HFFc6 (cell line): ENCODE data around the gene ARHGEF37. TPM values are rescaled to one million over a fixed set of nuclear protein-coding genes. Genes with fewer than 3 reads are reported as not detected.
A peak's percentile ranks its signal among the peaks of the same experiment; 100 is the strongest.

Experiments used
- DNase-seq: peaks from one replicate; pipeline ENCODE4 v3.0.0-alpha.2; 2018
- H3K27ac Mint-ChIP-seq: 2 replicates; pipeline ENCODE4 v1.8.0; 2020; ENCODE audit warnings: mild to moderate bottlenecking, mixed read lengths
- H3K27me3 Mint-ChIP-seq: 2 replicates; pipeline ENCODE4 v1.8.0; 2021; ENCODE audit warnings: mild to moderate bottlenecking, moderate library complexity, mixed read lengths; ENCODE audit not compliant: insufficient read depth
- H3K36me3 Mint-ChIP-seq: 2 replicates; pipeline ENCODE4 v1.8.0; 2021; ENCODE audit warnings: low read depth, mixed read lengths
- H3K4me1 Mint-ChIP-seq: 2 replicates; pipeline ENCODE4 v1.8.0; 2020; ENCODE audit warnings: low read depth, mixed read lengths
- H3K4me3 Mint-ChIP-seq: 2 replicates; pipeline ENCODE4 v1.8.0; 2020; ENCODE audit warnings: mild to moderate bottlenecking, moderate library complexity, mixed read lengths
- H3K9me3 Mint-ChIP-seq: 2 replicates; pipeline ENCODE4 v1.8.0; 2020; ENCODE audit warnings: mild to moderate bottlenecking, mixed read lengths
- CTCF ChIP-seq: fragments of 200-600 bp; sonication (generic); IDR thresholded peaks from 2 replicates; pipeline ENCODE4 v1.5.0; 2021; ENCODE audit warnings: antibody characterized with exemption, mild to moderate bottlenecking
- total RNA-seq, 6 experiments: library from RNA; stranded (reverse); fragmentation: NEBNext Ultra II Directional; extraction: Animal tissue kit (Norgen Biotek cat#: 25700); gene quantifications; 2 replicates in 1 of 6; 3 replicates in 5 of 6; pipeline ENCODE4 v1.2.3, GENCODE V29; 2021

The ARHGEF37 gene
- total RNA-seq, 6 experiments from 2014 or later: 0.31 to 0.81 (median 0.38) TPM

DNA sequence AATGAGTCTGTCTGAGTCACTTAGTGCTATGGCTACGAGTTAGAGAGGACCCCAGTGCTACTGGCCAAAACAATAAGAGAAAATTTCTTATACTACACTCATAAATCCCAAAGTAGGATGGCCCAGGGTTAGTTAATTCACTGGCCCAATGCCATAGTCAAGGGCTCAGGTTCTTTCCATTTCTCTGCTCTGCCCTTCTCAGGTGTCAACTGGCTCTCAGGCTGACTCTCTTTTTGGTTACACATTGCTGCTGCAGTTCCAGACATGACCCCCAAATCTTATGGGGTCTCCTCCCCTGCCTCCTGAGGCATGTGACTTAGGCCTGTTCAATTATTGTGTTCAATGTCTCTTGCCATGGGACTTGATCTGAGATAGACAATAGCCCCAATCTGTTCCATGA, 70.4 kb downstream of the ARHGEF37 start:
- Mint-ChIP-seq H3K4me3 (no peak overlapping the region), H3K4me1 (no peaks in the 10 kb centered on the region), H3K36me3 (0 out of 2 replicates have a peak, but pooled peaks cover under 1% of the 10 kb centered on the region), H3K27ac (no peak overlapping the region), H3K9me3 (peaks cover 3% of the 10 kb centered on the region), H3K27me3 (peaks cover 3% of the 10 kb centered on the region)
- TF ChIP-seq CTCF: no peak
- DNase-seq: no peak

GRCh38 chr5:149652697-149653096, 71.4 kb downstream of the ARHGEF37 start:
- Mint-ChIP-seq H3K4me1 (no peaks in the 10 kb centered on the region), H3K27ac (no peak overlapping the region), H3K4me3 (no peak overlapping the region), H3K36me3 (peaks cover 4% of the 10 kb centered on the region; the same call in 1 of the 2 replicates), H3K27me3 (peaks cover 6% of the 10 kb centered on the region), H3K9me3 (peaks cover 8% of the 10 kb centered on the region)
- no peak for TF ChIP-seq CTCF
- no peak for DNase-seq

DNA sequence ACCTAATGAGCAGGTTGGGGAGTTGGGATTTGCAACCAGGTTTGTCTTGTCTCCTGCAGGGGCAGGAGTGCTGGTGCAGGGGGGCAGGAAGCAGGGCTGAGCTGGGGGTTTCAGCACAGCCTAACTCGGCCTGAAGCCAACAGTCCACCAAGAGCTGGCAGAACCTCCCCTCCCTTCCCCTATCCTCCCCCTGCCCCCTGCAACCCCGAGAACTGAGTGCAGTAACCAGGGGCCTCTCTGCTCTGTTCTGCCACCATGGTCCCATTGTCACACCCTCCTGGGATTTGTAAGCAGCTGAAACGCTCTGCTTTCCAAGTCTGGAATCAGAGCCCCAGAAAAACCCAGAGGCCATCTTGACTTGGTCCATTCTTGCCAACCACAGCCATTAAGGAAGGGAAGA, 72.9 kb downstream of the ARHGEF37 start:
- Mint-ChIP-seq H3K9me3 (peaks cover 8% of the 10 kb centered on the region), H3K36me3 (peaks cover 4% of the 10 kb centered on the region; the same call in 1 of the 2 replicates), H3K27ac (no peak overlapping the region), H3K4me3 (no peak overlapping the region), H3K4me1 (no peaks in the 10 kb centered on the region), H3K27me3 (peaks cover 14% of the 10 kb centered on the region)
- TF ChIP-seq CTCF: no peak
- no peak for DNase-seq

DNA sequence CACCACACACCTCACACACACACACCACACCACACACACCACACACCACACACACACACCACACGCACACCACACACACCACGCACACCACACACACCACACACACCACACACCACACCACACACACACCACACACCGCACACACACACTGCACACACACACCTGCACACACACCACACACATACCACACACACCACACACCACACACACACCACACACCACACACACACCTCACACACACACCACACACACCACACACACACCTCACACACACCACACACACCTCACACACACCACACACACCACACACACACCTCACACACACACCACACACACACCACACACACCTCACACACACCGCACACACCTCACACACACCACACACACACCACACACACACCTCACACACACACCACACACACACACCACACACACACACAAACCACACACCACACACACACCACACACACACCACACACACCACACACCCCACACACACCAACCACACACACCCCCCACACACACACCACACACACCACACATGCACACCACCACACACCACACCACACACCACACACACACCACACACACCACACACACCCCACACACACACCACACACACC, 73.7 kb downstream of the ARHGEF37 start:
- Mint-ChIP-seq H3K27me3 (peaks cover 17% of the 10 kb centered on the region), H3K4me1 (no peaks in the 10 kb centered on the region), H3K36me3 (peaks cover 4% of the 10 kb centered on the region; the same call in 1 of the 2 replicates), H3K9me3 (peaks cover 8% of the 10 kb centered on the region), H3K27ac (no peak overlapping the region), H3K4me3 (no peak overlapping the region)
- DNase-seq: no peak
- TF ChIP-seq CTCF: no peak

DNA sequence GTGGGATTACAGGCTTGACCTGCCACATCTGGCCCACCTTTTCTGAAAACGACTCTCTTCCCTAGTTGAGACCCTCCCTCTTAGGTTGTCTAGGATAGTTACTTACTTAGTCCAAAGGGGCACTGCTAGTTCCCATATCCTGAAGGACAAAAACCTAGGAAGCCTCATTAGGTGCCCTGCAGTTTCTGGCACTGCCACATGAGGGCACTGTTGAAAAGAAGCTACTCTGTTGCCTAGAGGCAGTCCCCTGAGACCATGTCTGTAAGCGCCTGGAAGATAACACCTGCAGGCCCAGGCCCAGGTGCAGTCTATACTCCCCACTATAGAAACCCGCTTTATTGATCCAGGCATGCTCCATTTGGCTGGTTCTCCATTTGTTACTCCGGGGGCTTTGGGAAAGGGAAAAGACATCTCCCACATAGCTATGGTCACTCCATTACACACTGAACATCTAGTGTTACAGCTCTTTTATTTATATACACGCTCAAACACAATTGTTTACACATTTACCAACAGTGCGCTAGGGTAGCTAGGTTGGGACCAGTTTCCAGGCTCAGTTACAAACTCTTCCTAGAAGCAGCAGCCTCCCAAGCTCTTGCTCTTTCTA, 75.4 kb downstream of the ARHGEF37 start:
- peaks cover 4% of the 10 kb centered on the region; the same call in 1 of the 2 replicates for H3K36me3 Mint-ChIP-seq
- DNase-seq: no peak
- peaks cover 8% of the 10 kb centered on the region for H3K9me3 Mint-ChIP-seq
- H3K27me3 Mint-ChIP-seq: peaks cover 17% of the 10 kb centered on the region
- no peak overlapping the region for H3K27ac Mint-ChIP-seq
- TF ChIP-seq CTCF: peak; percentile 81
- H3K4me1 Mint-ChIP-seq: no peaks in the 10 kb centered on the region
- no peak overlapping the region for H3K4me3 Mint-ChIP-seq
